A673 (cell line): Measurements from ENCODE around the gene CLCN5. TPM values are rescaled to one million over a fixed set of nuclear protein-coding genes. Genes with fewer than 3 reads are reported as not detected.

Experiments
- BruUV-seq: library from RNA; stranded (reverse); fragments of 400-500 nt; replicated peaks from 2 replicates; lab custom pipeline; 2021; lab: Mats Ljungman, UMichigan
- CTCF ChIA-PET: fragments of 300-600 bp; sonication (Branson Sonifier 250); formaldehyde crosslinking; loops from one replicate; lab custom pipeline; 2022; ENCODE audit warnings: antibody characterized with exemption; lab: Charles Lee
- POLR2A ChIA-PET: fragments of 300-600 bp; sonication (Branson Sonifier 250); formaldehyde crosslinking; loops from one replicate; lab custom pipeline; 2022; ENCODE audit warnings: antibody characterized with exemption; ENCODE audit not compliant: low non-redundant PET; lab: Charles Lee
- DNase-seq: peaks from one replicate; pipeline ENCODE4 v3.0.0-alpha.2; 2015; ENCODE audit warnings: low spot score
- H3K27ac ChIP-seq: fragments of 200-600 bp; sonication (generic); 2 replicates; pipeline ENCODE4 v1.5.1; 2016; ENCODE audit warnings: mixed run types, low read depth, mild to moderate bottlenecking, mixed read lengths, antibody characterized with exemption, low read length; ENCODE audit not compliant: poor library complexity, severe bottlenecking
- H3K27me3 ChIP-seq: fragments of 200-600 bp; sonication (generic); replicated peaks from 2 replicates; pipeline ENCODE4 v1.6.1; 2017; ENCODE audit warnings: mixed run types, low read depth, mild to moderate bottlenecking, mixed read lengths, antibody characterized with exemption, low read length; ENCODE audit not compliant: insufficient read depth, poor library complexity
- H3K36me3 ChIP-seq: fragments of 200-600 bp; sonication (generic); 2 replicates; pipeline ENCODE4 v1.6.1; 2016; ENCODE audit warnings: mixed run types, mild to moderate bottlenecking, mixed read lengths, antibody characterized with exemption, low read length; ENCODE audit not compliant: insufficient read depth, poor library complexity, severe bottlenecking
- H3K4me1 ChIP-seq: fragments of 200-600 bp; sonication (generic); 2 replicates; pipeline ENCODE4 v1.6.1; 2017; ENCODE audit warnings: mixed run types, mild to moderate bottlenecking, mixed read lengths, antibody characterized with exemption, low read length; ENCODE audit not compliant: insufficient read depth, poor library complexity, severe bottlenecking
- H3K4me3 ChIP-seq: fragments of 200-600 bp; sonication (generic); 2 replicates; pipeline ENCODE4 v1.5.1; 2016; ENCODE audit warnings: low read depth, mixed run types, mild to moderate bottlenecking, mixed read lengths, low read length; ENCODE audit not compliant: poor library complexity, severe bottlenecking
- H3K9me3 ChIP-seq: fragments of 200-600 bp; sonication (generic); 2 replicates; pipeline ENCODE4 v1.6.1; 2016; ENCODE audit warnings: mixed run types, low read depth, mild to moderate bottlenecking, mixed read lengths, antibody characterized with exemption, low read length; ENCODE audit not compliant: poor library complexity, severe bottlenecking
- CTCF ChIP-seq: fragments of 300-800, 200-600 bp; sonication (generic); conservative IDR thresholded peaks from 2 replicates; pipeline ENCODE4 v1.5.1; 2017; ENCODE audit warnings: low read depth, mild to moderate bottlenecking, antibody characterized with exemption, low read length, moderate library complexity, mixed read lengths
- EZH2 ChIP-seq: fragments of 200-600 bp; sonication (generic); IDR thresholded peaks from 2 replicates; pipeline ENCODE4 v1.6.1; 2017; ENCODE audit warnings: borderline replicate concordance, low read depth, mild to moderate bottlenecking, mixed read lengths, antibody characterized with exemption, low read length; ENCODE audit not compliant: poor library complexity, severe bottlenecking
- intact Hi-C: fragments of 100-400 bp; cut with micrococcal nuclease; formaldehyde crosslinking; loops from one replicate; pipeline ENCODE4 v1.10.0; 2022; ENCODE audit not compliant: unreplicated experiment
- total RNA-seq: library from RNA; stranded (reverse); gene quantifications from 2 replicates; pipeline ENCODE4 v1.2.3, GENCODE V29; 2021

The CLCN5 gene
- total RNA-seq, 1 experiment from 2014 or later: 25.3 TPM

DNA sequence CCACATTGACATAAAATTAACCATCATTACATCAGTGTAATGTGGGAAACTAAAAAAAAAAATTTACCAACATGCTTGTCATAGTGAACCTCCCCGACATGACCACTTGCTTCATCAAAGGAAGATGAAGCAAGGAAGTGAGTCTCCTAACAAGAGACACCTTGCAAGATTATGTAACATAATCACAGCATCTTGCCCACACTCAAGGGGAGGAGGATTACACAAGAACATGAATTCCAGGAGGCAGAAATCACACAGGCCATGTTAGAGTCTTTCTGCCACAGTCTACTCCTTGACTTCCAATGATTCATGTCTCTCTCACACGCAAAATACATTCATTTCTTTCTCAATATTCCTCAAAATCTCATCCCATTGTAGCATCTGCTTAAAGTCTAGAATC is 185.1 kb downstream of the CLCN5 start:
- ChIA-PET CTCF (no interaction called here), POLR2A (no interaction called here)
- Histone ChIP-seq H3K27me3 (no peaks in the 10 kb centered on the region), H3K27ac (no peak overlapping the region), H3K9me3 (no peaks in the 10 kb centered on the region), H3K4me1 (no peaks in the 10 kb centered on the region), H3K36me3 (no peaks in the 10 kb centered on the region), H3K4me3 (no peak overlapping the region)
- TF ChIP-seq EZH2: no peak
- TF ChIP-seq CTCF: no peak
- intact Hi-C loops: no loop called here
- BruUV-seq: no TSS peak
- no peak for DNase-seq

DNA sequence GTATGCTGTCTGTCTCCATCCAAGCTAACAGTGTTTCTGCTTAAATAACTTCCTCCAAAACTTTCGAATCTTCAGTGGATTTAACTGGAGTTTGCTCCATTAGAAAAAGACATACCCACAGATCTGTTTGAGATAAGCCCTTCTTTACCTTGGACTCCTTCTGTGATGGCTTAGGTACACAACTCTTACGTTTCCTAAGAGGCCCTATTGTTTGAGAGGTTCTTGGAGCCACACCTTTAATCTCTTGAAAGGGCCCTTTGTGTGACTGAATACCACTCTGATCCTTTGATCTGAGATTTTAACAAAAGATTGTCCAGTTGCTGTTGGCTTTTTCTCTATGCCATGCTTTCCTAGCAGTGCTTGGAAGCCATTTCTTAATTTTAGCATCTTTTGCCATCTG is 185.9 kb downstream of the CLCN5 start:
- Histone ChIP-seq H3K4me3 (no peak overlapping the region), H3K9me3 (no peaks in the 10 kb centered on the region), H3K36me3 (no peaks in the 10 kb centered on the region), H3K4me1 (no peaks in the 10 kb centered on the region), H3K27me3 (no peaks in the 10 kb centered on the region), H3K27ac (no peak overlapping the region)
- TF ChIP-seq CTCF (no peak), EZH2 (no peak)
- intact Hi-C loops: no loop called here
- CTCF ChIA-PET: no interaction called here
- no peak for DNase-seq
- no TSS peak for BruUV-seq
- POLR2A ChIA-PET: no interaction called here

DNA sequence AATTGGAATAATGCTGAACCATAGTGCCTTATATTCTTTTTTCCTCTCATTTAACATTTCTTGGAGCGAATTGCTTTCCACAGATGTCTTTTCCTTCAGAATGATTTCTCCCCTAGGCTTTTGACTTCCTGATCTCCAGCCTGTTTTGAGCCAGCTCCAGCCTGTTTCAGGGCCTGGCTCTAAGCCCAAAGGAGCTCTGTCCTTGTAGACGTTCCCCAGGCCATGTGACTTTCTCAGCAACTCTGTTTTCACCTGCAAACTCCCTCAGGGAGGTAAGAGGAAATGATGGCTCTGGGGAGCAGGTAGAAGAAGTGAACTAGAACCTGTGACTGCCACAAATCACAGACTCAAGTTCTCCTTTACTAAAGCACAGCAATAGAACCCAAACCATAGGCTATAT is 189.3 kb downstream of the CLCN5 start:
- H3K36me3 ChIP-seq: no peaks in the 10 kb centered on the region
- H3K27ac ChIP-seq: no peak overlapping the region
- TF ChIP-seq EZH2: no peak
- intact Hi-C loops: no loop called here
- no peak overlapping the region for H3K4me3 ChIP-seq
- no peaks in the 10 kb centered on the region for H3K9me3 ChIP-seq
- BruUV-seq: no TSS peak
- no peaks in the 10 kb centered on the region for H3K27me3 ChIP-seq
- POLR2A ChIA-PET: no interaction called here
- DNase-seq: no peak
- H3K4me1 ChIP-seq: no peaks in the 10 kb centered on the region
- CTCF ChIA-PET: no interaction called here

- ChIA-PET CTCF (no interaction called here), POLR2A (no interaction called here)
- Histone ChIP-seq H3K9me3 (no peaks in the 10 kb centered on the region), H3K27ac (no peak overlapping the region), H3K36me3 (no peaks in the 10 kb centered on the region), H3K4me1 (no peaks in the 10 kb centered on the region), H3K4me3 (no peak overlapping the region), H3K27me3 (no peaks in the 10 kb centered on the region)
- BruUV-seq: no TSS peak
- no peak for DNase-seq
- intact Hi-C loops: no loop called here
- TF ChIP-seq EZH2 (no peak), CTCF (no peak)
Observed at GRCh38 chrX:50114113-50114512, 191.7 kb downstream of the CLCN5 start.
